HTR-8/SVneo (cell line): ENCODE measurements around the gene ETNK1.
"Not testable (repeated sequence)": the region's sequence is repeated elsewhere in the genome, so short reads cannot be mapped to it uniquely, and the experiment has no call there.

Experiments used
- DNase-seq: peaks from one replicate; pipeline ENCODE4 v3.0.0; 2011; ENCODE audit warnings: low spot score, mixed read lengths; ENCODE audit not compliant: insufficient read length
- FAIRE-seq: peaks from 2 replicates; lab custom pipeline; 2011; peaks lifted over from hg19 to GRCh38; lab: Jason Lieb, UNC

Gene ETNK1

GRCh38 chr12:22683131-22683530 lies 58.2 kb downstream of the ETNK1 start:
- no peak for FAIRE-seq
- no peak for DNase-seq

- FAIRE-seq, result no peak
- DNase-seq, result peak; percentile 20
Observed at GRCh38 chr12:22684140-22685118, 59.5 kb downstream of the ETNK1 start.

- peak; percentile 38 for FAIRE-seq
- DNase-seq, result no peak
Observed at GRCh38 chr12:22686193-22686592, 61.2 kb downstream of the ETNK1 start.

- FAIRE-seq, result peak; percentile 57
- DNase-seq, result no peak
Observed at GRCh38 chr12:22687361-22688076, 62.5 kb downstream of the ETNK1 start.

- DNase-seq (no peak), FAIRE-seq (no peak)
Observed at GRCh38 chr12:22689876-22690275, 64.9 kb downstream of the ETNK1 start.

- DNase-seq (no peak), FAIRE-seq (no peak)
Observed at GRCh38 chr12:22691319-22691718, 66.3 kb downstream of the ETNK1 start.

GRCh38 chr12:22692467-22692866 lies 67.5 kb downstream of the ETNK1 start:
- peak; percentile 54 for FAIRE-seq
- DNase-seq, result not testable (repeated sequence)

GRCh38 chr12:22692964-22693555 lies 68.1 kb downstream of the ETNK1 start:
- no peak for FAIRE-seq

GRCh38 chr12:22698576-22698975 lies 73.6 kb downstream of the ETNK1 start:
- FAIRE-seq (peak; percentile 46), DNase-seq (no peak)

More at GRCh38 chr12:22692964-22693555, 68.1 kb downstream of the ETNK1 start:
- DNase-seq, result no peak

- not testable (repeated sequence) for FAIRE-seq, DNase-seq
Observed at GRCh38 chr12:22699705-22700104, 74.7 kb downstream of the ETNK1 start.

- FAIRE-seq, result peak; percentile 70
- DNase-seq, result no peak
Observed at GRCh38 chr12:22700106-22700505, 75.1 kb downstream of the ETNK1 start.

GRCh38 chr12:22701216-22701809 lies 76.3 kb downstream of the ETNK1 start:
- not testable (repeated sequence) for DNase-seq
- FAIRE-seq, result peak; percentile 20

GRCh38 chr12:22702690-22703089 lies 77.7 kb downstream of the ETNK1 start:
- FAIRE-seq, result peak; percentile 76

GRCh38 chr12:22709292-22709691 lies 84.3 kb downstream of the ETNK1 start:
- DNase-seq (peak; percentile 71), FAIRE-seq (no peak)

More at GRCh38 chr12:22702690-22703089, 77.7 kb downstream of the ETNK1 start:
- no peak for DNase-seq

GRCh38 chr12:22712083-22712482 lies 87.1 kb downstream of the ETNK1 start:
- no peak for DNase-seq
- no peak for FAIRE-seq

GRCh38 chr12:22715254-22715653 lies 90.3 kb downstream of the ETNK1 start:
- no peak for FAIRE-seq
- DNase-seq, result no peak

GRCh38 chr12:22719745-22720144 lies 94.8 kb downstream of the ETNK1 start:
- no peak for DNase-seq
- peak; percentile 72 for FAIRE-seq

GRCh38 chr12:22722081-22722480 lies 97.1 kb downstream of the ETNK1 start:
- DNase-seq (no peak), FAIRE-seq (no peak)

- DNase-seq (no peak), FAIRE-seq (no peak)
Observed at GRCh38 chr12:22722779-22723178, 97.8 kb downstream of the ETNK1 start.

GRCh38 chr12:22728987-22729386 lies 104.0 kb downstream of the ETNK1 start:
- FAIRE-seq, result no peak
- DNase-seq, result no peak
